ENCODE measurements around the gene CENPX.
A peak's percentile ranks its signal among the peaks of the same experiment; 100 is the strongest.

The CENPX gene

DNA sequence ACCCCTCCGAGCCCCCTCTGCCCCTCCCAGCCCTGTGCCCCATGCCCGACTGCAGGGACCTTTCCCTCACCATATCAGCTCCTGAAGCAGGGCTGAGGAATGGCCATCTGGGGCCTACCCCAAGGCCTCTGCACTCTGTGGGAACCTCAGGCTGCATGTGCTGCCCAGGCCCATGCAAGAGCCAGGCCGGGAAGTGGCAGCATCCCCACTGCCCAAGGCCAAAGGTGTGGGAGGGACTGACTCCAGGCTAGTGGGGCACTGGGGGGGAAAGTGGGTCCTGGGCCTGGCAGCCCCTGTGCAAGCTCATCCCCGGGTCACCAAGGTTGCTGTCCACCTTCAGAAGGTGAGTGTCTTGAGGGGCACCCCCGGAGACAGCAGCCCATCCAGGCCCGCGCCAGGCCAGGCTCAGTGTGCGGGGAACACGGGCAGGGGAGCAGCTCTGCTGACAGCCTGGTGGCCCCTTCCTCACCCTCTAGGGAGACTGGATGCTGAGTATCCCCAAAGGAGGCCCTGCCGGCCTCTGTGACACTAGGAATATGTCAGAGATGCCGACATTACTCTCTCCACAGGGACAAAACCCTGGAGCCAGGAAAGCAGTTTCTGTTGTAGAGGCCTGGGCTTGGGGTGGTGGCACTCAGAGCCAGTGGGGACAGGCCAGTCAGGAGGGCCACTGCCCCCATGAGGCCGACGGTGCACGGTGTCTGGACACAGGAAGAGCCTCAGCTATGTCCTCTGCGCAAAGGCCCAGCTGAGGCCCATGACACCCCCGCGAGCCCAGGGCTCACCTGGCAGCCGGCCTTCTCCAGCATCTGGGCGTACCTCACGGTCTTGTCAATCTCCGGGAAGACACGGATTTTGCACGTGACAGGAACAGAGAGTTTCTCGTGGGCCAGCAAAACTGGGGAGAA is 39.7 kb upstream of the CENPX start:
- H3K9ac ChIP-seq (ENCODE audit: low read depth, low read length, poor library complexity) = no peak overlapping the region
- no peak overlapping the region for H3K23ac ChIP-seq (ENCODE audit: low read depth, low read length, poor library complexity)
- peaks cover 44 to 67% of the 10 kb centered on the region in 2 donors for H3K36me3 ChIP-seq (replicated peaks in 1 of 2; ENCODE audit: control insufficient read depth in 2 of 2, insufficient read depth in 2 of 2, low read length in 2 of 2)
- H3K4ac ChIP-seq (ENCODE audit: low read length) = no peak overlapping the region
- WGBS, 2 donors (ENCODE audit: extremely low coverage in 2 of 2, insufficient read length in 2 of 2, insufficient replicate concordance in 1 of 2) = no CpG with 5 or more reads among the region's 24 CpGs
- H2BK5ac ChIP-seq (ENCODE audit: low read length) = peak overlapping the region; percentile 39
- H3K27ac ChIP-seq (replicated peaks; ENCODE audit: low read length) = no peak overlapping the region
- no peak overlapping the region for H4K91ac ChIP-seq (ENCODE audit: low read depth, low read length, poor library complexity)
- no peak overlapping the region for H2AK5ac ChIP-seq (ENCODE audit: low read depth, low read length)
- no peak for DNase-seq (ENCODE audit: low spot score)
- no peak overlapping the region for H2BK120ac ChIP-seq (ENCODE audit: low read depth, low read length)
- H2AFZ ChIP-seq (ENCODE audit: low read length) = no peak overlapping the region
- no peaks in the 10 kb centered on the region for H3K9me3 ChIP-seq (replicated peaks in 1 of 2; ENCODE audit: control insufficient read depth in 2 of 2, insufficient read depth in 1 of 2, low read depth in 1 of 2, low read length in 2 of 2)
- no peak overlapping the region for H3K4me3 ChIP-seq (ENCODE audit: low read length in 2 of 2)
- no peak overlapping the region for H3K14ac ChIP-seq (ENCODE audit: low read length)
- no peaks in the 10 kb centered on the region for H3K27me3 ChIP-seq (ENCODE audit: control insufficient read depth in 3 of 3, insufficient read depth in 3 of 3, low read depth in 1 of 3, low read length in 3 of 3)
- no peak overlapping the region for H2BK12ac ChIP-seq (ENCODE audit: low read length)
- H3K79me1 ChIP-seq (ENCODE audit: low read depth, low read length) = peaks cover 12% of the 10 kb centered on the region
- H3K18ac ChIP-seq (ENCODE audit: low read length) = no peak overlapping the region
- no peak overlapping the region for H2BK15ac ChIP-seq (ENCODE audit: low read length)
- peaks cover 7 to 8% of the 10 kb centered on the region in 2 donors for H3K4me1 ChIP-seq (ENCODE audit: control insufficient read depth in 2 of 2, insufficient read depth in 1 of 2, low read depth in 1 of 2, low read length in 2 of 2)
- H3K4me2 ChIP-seq (ENCODE audit: insufficient read depth, low read length, poor library complexity, severe bottlenecking) = no peak overlapping the region
- H4K8ac ChIP-seq (ENCODE audit: low read depth, low read length) = no peak overlapping the region

DNA sequence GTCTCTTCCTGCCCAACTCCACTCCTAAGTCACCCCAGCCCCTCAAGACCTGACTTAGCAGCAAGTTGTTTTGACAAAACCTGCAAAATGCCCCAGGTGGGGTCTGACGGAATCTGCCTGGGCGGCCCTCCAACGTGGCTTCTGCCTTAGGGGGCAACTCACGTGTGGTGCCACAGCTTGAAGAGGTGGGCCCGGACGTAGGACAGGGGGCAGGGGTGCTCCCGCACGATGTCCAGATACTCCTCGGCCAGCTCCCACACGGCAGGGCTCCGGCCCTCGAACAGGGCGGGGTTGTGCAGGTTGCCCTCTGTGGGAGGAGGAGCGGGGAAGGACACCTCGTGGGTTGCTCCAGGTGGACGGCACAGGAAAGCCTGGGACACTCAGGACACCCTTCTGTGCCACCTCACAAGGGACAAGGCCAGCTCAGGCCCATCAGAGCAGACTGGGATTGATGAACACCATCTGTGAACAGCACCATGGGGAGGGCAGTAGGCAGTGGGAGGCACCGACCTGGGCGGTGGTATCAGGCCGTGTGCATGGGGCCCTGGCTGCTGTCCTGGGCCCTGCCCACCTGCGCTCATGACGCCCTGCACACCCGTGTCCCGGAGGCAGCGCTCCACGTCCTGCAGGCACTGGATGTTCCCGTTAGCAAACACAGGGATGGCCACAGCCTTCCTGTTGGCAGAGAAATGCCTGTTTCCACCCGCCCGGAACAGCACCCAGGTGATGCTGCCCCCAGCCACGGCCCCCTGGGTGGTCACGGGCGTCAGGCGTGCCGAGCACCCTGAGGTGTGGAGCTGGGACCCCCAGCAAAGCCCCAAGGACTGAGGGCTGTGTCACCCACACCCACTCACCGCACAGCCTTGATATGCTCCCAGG is 38.6 kb upstream of the CENPX start:
- Histone ChIP-seq H2BK5ac (ENCODE audit: low read length) (peak overlapping the region; percentile 13), H4K8ac (ENCODE audit: low read depth, low read length) (peak overlapping the region; percentile 65), H3K9me3 (replicated peaks in 1 of 2; ENCODE audit: control insufficient read depth in 2 of 2, insufficient read depth in 1 of 2, low read depth in 1 of 2, low read length in 2 of 2) (no peaks in the 10 kb centered on the region), H2AFZ (ENCODE audit: low read length) (no peak overlapping the region), H3K9ac (ENCODE audit: low read depth, low read length, poor library complexity) (no peak overlapping the region), H3K23ac (ENCODE audit: low read depth, low read length, poor library complexity) (peak overlapping the region; percentile 20), H3K36me3 (replicated peaks in 1 of 2; ENCODE audit: control insufficient read depth in 2 of 2, insufficient read depth in 2 of 2, low read length in 2 of 2) (peaks cover 54 to 77% of the 10 kb centered on the region in 2 donors), H3K4me3 (ENCODE audit: low read length in 2 of 2) (peak overlapping the region in 1 of 2 donors; percentile 65), H3K27me3 (ENCODE audit: control insufficient read depth in 3 of 3, insufficient read depth in 3 of 3, low read depth in 1 of 3, low read length in 3 of 3) (no peaks in the 10 kb centered on the region), H3K27ac (replicated peaks; ENCODE audit: low read length) (no peak overlapping the region), H3K14ac (ENCODE audit: low read length) (no peak overlapping the region), H3K4me2 (ENCODE audit: insufficient read depth, low read length, poor library complexity, severe bottlenecking) (no peak overlapping the region), H3K4ac (ENCODE audit: low read length) (no peak overlapping the region), H3K18ac (ENCODE audit: low read length) (peak overlapping the region; percentile 28), H2BK12ac (ENCODE audit: low read length) (no peak overlapping the region), H4K91ac (ENCODE audit: low read depth, low read length, poor library complexity) (no peak overlapping the region), H3K79me1 (ENCODE audit: low read depth, low read length) (peaks cover 14% of the 10 kb centered on the region), H2BK120ac (ENCODE audit: low read depth, low read length) (no peak overlapping the region), H2AK5ac (ENCODE audit: low read depth, low read length) (peak overlapping the region; percentile 37), H3K4me1 (ENCODE audit: control insufficient read depth in 2 of 2, insufficient read depth in 1 of 2, low read depth in 1 of 2, low read length in 2 of 2) (peaks cover 7 to 8% of the 10 kb centered on the region in 2 donors), H2BK15ac (ENCODE audit: low read length) (no peak overlapping the region)
- WGBS, 2 donors (ENCODE audit: extremely low coverage in 2 of 2, insufficient read length in 2 of 2, insufficient replicate concordance in 1 of 2) = no CpG with 5 or more reads among the region's 34 CpGs
- no peak for DNase-seq (ENCODE audit: low spot score)

DNA sequence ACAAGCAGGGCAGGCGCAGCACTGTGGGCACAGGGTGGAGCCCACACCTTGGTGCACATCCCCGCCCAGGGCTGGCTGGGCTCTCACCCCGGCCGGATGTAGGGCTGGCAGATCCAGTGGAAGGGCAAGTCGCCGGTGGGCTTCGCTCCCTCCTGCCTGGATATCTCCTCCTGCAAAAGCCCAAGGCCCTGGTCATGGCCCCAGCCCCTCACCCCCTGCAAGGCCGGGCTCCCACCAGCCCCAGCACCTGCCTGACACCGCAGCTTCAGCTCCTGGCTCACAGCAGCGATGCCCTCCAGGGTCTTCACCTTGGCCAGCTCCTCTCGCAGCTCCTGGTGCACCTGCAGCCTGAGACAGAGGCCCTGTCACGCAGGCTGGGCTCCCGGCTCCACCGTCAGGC is 37.9 kb upstream of the CENPX start:
- Histone ChIP-seq H3K79me1 (ENCODE audit: low read depth, low read length) (peaks cover 14% of the 10 kb centered on the region), H3K36me3 (replicated peaks in 1 of 2; ENCODE audit: control insufficient read depth in 2 of 2, insufficient read depth in 2 of 2, low read length in 2 of 2) (peaks cover 61 to 84% of the 10 kb centered on the region in 2 donors), H3K4me3 (ENCODE audit: low read length in 2 of 2) (no peak overlapping the region), H3K14ac (ENCODE audit: low read length) (no peak overlapping the region), H3K27me3 (ENCODE audit: control insufficient read depth in 3 of 3, insufficient read depth in 3 of 3, low read depth in 1 of 3, low read length in 3 of 3) (no peaks in the 10 kb centered on the region), H3K23ac (ENCODE audit: low read depth, low read length, poor library complexity) (peak overlapping the region; percentile 73), H4K91ac (ENCODE audit: low read depth, low read length, poor library complexity) (no peak overlapping the region), H3K9me3 (replicated peaks in 1 of 2; ENCODE audit: control insufficient read depth in 2 of 2, insufficient read depth in 1 of 2, low read depth in 1 of 2, low read length in 2 of 2) (no peaks in the 10 kb centered on the region), H2AFZ (ENCODE audit: low read length) (no peak overlapping the region), H2AK5ac (ENCODE audit: low read depth, low read length) (no peak overlapping the region), H2BK12ac (ENCODE audit: low read length) (no peak overlapping the region), H3K4me1 (ENCODE audit: control insufficient read depth in 2 of 2, insufficient read depth in 1 of 2, low read depth in 1 of 2, low read length in 2 of 2) (peaks cover 4 to 8% of the 10 kb centered on the region in 2 donors), H3K27ac (replicated peaks; ENCODE audit: low read length) (no peak overlapping the region), H2BK15ac (ENCODE audit: low read length) (no peak overlapping the region), H3K4ac (ENCODE audit: low read length) (no peak overlapping the region), H2BK120ac (ENCODE audit: low read depth, low read length) (no peak overlapping the region), H2BK5ac (ENCODE audit: low read length) (peak overlapping the region; percentile 13), H4K8ac (ENCODE audit: low read depth, low read length) (no peak overlapping the region), H3K18ac (ENCODE audit: low read length) (peak overlapping the region; percentile 28), H3K4me2 (ENCODE audit: insufficient read depth, low read length, poor library complexity, severe bottlenecking) (no peak overlapping the region), H3K9ac (ENCODE audit: low read depth, low read length, poor library complexity) (no peak overlapping the region)
- WGBS, 2 donors (ENCODE audit: extremely low coverage in 2 of 2, insufficient read length in 2 of 2, insufficient replicate concordance in 1 of 2) = no CpG with 5 or more reads among the region's 14 CpGs
- DNase-seq (ENCODE audit: low spot score) = no peak

DNA sequence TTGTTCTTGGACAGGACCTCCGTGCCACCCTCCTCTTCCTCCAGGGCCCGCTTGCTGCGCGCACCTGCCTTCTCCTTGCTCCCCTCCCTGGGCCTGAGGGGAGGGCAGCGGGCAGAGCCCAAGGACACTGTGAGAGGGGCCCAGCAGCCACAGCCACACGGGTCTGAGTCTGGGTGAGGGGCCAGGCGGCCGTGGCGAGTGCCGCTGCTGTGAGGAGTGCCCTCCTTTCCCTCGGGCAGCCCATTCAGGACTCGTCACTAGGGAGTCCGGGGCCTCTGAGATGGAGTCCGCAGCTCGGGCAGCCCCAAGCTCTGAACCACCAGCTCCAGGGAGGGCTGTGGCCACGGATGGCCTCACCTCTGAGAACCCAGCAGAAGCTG is 37.3 kb upstream of the CENPX start:
- Histone ChIP-seq H3K79me1 (ENCODE audit: low read depth, low read length) (peaks cover 11% of the 10 kb centered on the region), H3K36me3 (replicated peaks in 1 of 2; ENCODE audit: control insufficient read depth in 2 of 2, insufficient read depth in 2 of 2, low read length in 2 of 2) (peaks cover 66 to 89% of the 10 kb centered on the region in 2 donors), H3K18ac (ENCODE audit: low read length) (no peak overlapping the region), H2BK5ac (ENCODE audit: low read length) (no peak overlapping the region), H3K14ac (ENCODE audit: low read length) (no peak overlapping the region), H2BK12ac (ENCODE audit: low read length) (no peak overlapping the region), H3K9ac (ENCODE audit: low read depth, low read length, poor library complexity) (no peak overlapping the region), H3K4ac (ENCODE audit: low read length) (no peak overlapping the region), H2BK15ac (ENCODE audit: low read length) (no peak overlapping the region), H3K4me2 (ENCODE audit: insufficient read depth, low read length, poor library complexity, severe bottlenecking) (no peak overlapping the region), H3K27me3 (ENCODE audit: control insufficient read depth in 3 of 3, insufficient read depth in 3 of 3, low read depth in 1 of 3, low read length in 3 of 3) (no peaks in the 10 kb centered on the region), H2AFZ (ENCODE audit: low read length) (no peak overlapping the region), H2BK120ac (ENCODE audit: low read depth, low read length) (no peak overlapping the region), H3K4me3 (ENCODE audit: low read length in 2 of 2) (no peak overlapping the region), H4K91ac (ENCODE audit: low read depth, low read length, poor library complexity) (no peak overlapping the region), H3K9me3 (replicated peaks in 1 of 2; ENCODE audit: control insufficient read depth in 2 of 2, insufficient read depth in 1 of 2, low read depth in 1 of 2, low read length in 2 of 2) (no peaks in the 10 kb centered on the region), H3K27ac (replicated peaks; ENCODE audit: low read length) (no peak overlapping the region), H3K23ac (ENCODE audit: low read depth, low read length, poor library complexity) (no peak overlapping the region), H2AK5ac (ENCODE audit: low read depth, low read length) (no peak overlapping the region), H3K4me1 (ENCODE audit: control insufficient read depth in 2 of 2, insufficient read depth in 1 of 2, low read depth in 1 of 2, low read length in 2 of 2) (peaks cover 4 to 7% of the 10 kb centered on the region in 2 donors), H4K8ac (ENCODE audit: low read depth, low read length) (no peak overlapping the region)
- no CpG with 5 or more reads among the region's 16 CpGs for WGBS, 2 donors (ENCODE audit: extremely low coverage in 2 of 2, insufficient read length in 2 of 2, insufficient replicate concordance in 1 of 2)
- DNase-seq (ENCODE audit: low spot score) = no peak
